Loucy (cell line): ENCODE results near the gene SPSB4.

Experiments
- H2AFZ ChIP-seq: fragments of 200-600 bp; sonication (generic); 2 replicates; pipeline ENCODE4 v1.6.0; 2016; ENCODE audit warnings: antibody characterized with exemption, mild to moderate bottlenecking, low read length, moderate library complexity
- H3F3A ChIP-seq: fragments of 200-600 bp; 2 replicates; pipeline ENCODE4 v1.6.0; 2016; ENCODE audit warnings: antibody characterized with exemption, low read depth, mild to moderate bottlenecking
- H3K27me3 ChIP-seq: fragments of 200-600 bp; sonication (generic); 2 replicates; pipeline ENCODE4 v1.6.1; 2014; ENCODE audit warnings: low read length, mild to moderate bottlenecking; ENCODE audit not compliant: insufficient read depth, poor library complexity, severe bottlenecking
- H3K36me3 ChIP-seq: fragments of 200-600 bp; sonication (generic); 2 replicates; pipeline ENCODE4 v1.6.1; 2016; ENCODE audit warnings: low read length; ENCODE audit not compliant: insufficient read depth
- H3K4me1 ChIP-seq: fragments of 200-600 bp; sonication (generic); 2 replicates; pipeline ENCODE4 v1.5.1; 2014; ENCODE audit warnings: low read length, mild to moderate bottlenecking; ENCODE audit not compliant: insufficient read depth, poor library complexity, severe bottlenecking
- H3K4me2 ChIP-seq: fragments of 200-600 bp; sonication (generic); 2 replicates; pipeline ENCODE4 v1.6.0; 2014; ENCODE audit warnings: antibody characterized with exemption, low read length, low read depth, mild to moderate bottlenecking; ENCODE audit not compliant: poor library complexity, severe bottlenecking
- H3K4me3 ChIP-seq: fragments of 200-600 bp; sonication (generic); 2 replicates; pipeline ENCODE4 v1.5.1; 2014; ENCODE audit warnings: low read length, mild to moderate bottlenecking, mixed read lengths; ENCODE audit not compliant: poor library complexity, severe bottlenecking
- H3K79me2 ChIP-seq: fragments of 200-600 bp; sonication (generic); 2 replicates; pipeline ENCODE4 v1.6.1; 2014; ENCODE audit warnings: low read length; ENCODE audit not compliant: insufficient read depth
- H3K9ac ChIP-seq: fragments of 200-600 bp; sonication (generic); 2 replicates; pipeline ENCODE4 v1.6.0; 2014; ENCODE audit warnings: mild to moderate bottlenecking, low read depth, low read length, moderate library complexity; ENCODE audit not compliant: poor library complexity, severe bottlenecking
- H3K9me2 ChIP-seq: fragments of 200-600 bp; sonication (generic); replicated peaks from 2 replicates; pipeline ENCODE4 v1.6.1; 2016; ENCODE audit warnings: low read depth, low read length, mixed read lengths
- H3K9me3 ChIP-seq: fragments of 200-600 bp; sonication (generic); 2 replicates; pipeline ENCODE4 v1.6.1; 2014; ENCODE audit warnings: mild to moderate bottlenecking, antibody characterized with exemption, low read length, low read depth; ENCODE audit not compliant: insufficient read depth
- H4K20me1 ChIP-seq: fragments of 200-600 bp; sonication (generic); 2 replicates; pipeline ENCODE4 v1.6.0; 2014; ENCODE audit warnings: antibody characterized with exemption, low read length, mild to moderate bottlenecking; ENCODE audit not compliant: insufficient read depth, poor library complexity, severe bottlenecking
- CTCF ChIP-seq: fragments of 200-600 bp; sonication (generic); conservative IDR thresholded peaks from 2 replicates; pipeline ENCODE4 v1.5.1; 2014; ENCODE audit warnings: mild to moderate bottlenecking, antibody characterized with exemption, low read length
- EZH2phosphoT487 ChIP-seq: fragments of 200-600 bp; IDR thresholded peaks from 2 replicates; pipeline ENCODE4 v1.6.1; 2018; ENCODE audit warnings: antibody characterized with exemption, mild to moderate bottlenecking, moderate library complexity, borderline replicate concordance

The SPSB4 gene

GRCh38 chr3:141152130-141152529 lies 101.0 kb downstream of the SPSB4 start:
- H3K4me1 ChIP-seq: no peaks in the 10 kb centered on the region
- H3K4me3 ChIP-seq: no peak overlapping the region
- no peaks in the 10 kb centered on the region for H3K9me2 ChIP-seq
- no peaks in the 10 kb centered on the region for H3K36me3 ChIP-seq
- no peak overlapping the region for H2AFZ ChIP-seq
- no peaks in the 10 kb centered on the region for H4K20me1 ChIP-seq
- no peak for TF ChIP-seq CTCF
- H3F3A ChIP-seq: no peaks in the 10 kb centered on the region
- H3K27me3 ChIP-seq: no peaks in the 10 kb centered on the region
- no peak overlapping the region for H3K9ac ChIP-seq
- no peaks in the 10 kb centered on the region for H3K9me3 ChIP-seq
- no peaks in the 10 kb centered on the region for H3K79me2 ChIP-seq
- no peak overlapping the region for H3K4me2 ChIP-seq

GRCh38 chr3:141152801-141153678 lies 101.9 kb downstream of the SPSB4 start:
- Histone ChIP-seq H3K27me3 (no peaks in the 10 kb centered on the region), H3F3A (no peaks in the 10 kb centered on the region), H3K4me3 (no peak overlapping the region), H4K20me1 (no peaks in the 10 kb centered on the region), H3K4me1 (no peaks in the 10 kb centered on the region), H3K4me2 (no peak overlapping the region), H3K9me2 (no peaks in the 10 kb centered on the region), H3K9ac (no peak overlapping the region), H3K36me3 (no peaks in the 10 kb centered on the region), H3K9me3 (no peaks in the 10 kb centered on the region), H2AFZ (no peak overlapping the region), H3K79me2 (no peaks in the 10 kb centered on the region)
- TF ChIP-seq CTCF: no peak
- TF ChIP-seq EZH2phosphoT487: no peak

GRCh38 chr3:141153679-141153966 lies 102.5 kb downstream of the SPSB4 start:
- Histone ChIP-seq H3K9ac (no peak overlapping the region), H3K4me1 (no peaks in the 10 kb centered on the region), H3K27me3 (no peaks in the 10 kb centered on the region), H3F3A (no peaks in the 10 kb centered on the region), H4K20me1 (no peaks in the 10 kb centered on the region), H2AFZ (no peak overlapping the region), H3K79me2 (no peaks in the 10 kb centered on the region), H3K9me2 (no peaks in the 10 kb centered on the region), H3K4me3 (no peak overlapping the region), H3K36me3 (no peaks in the 10 kb centered on the region), H3K9me3 (no peaks in the 10 kb centered on the region), H3K4me2 (no peak overlapping the region)
- no peak for TF ChIP-seq EZH2phosphoT487

- H3F3A ChIP-seq: no peaks in the 10 kb centered on the region
These were observed 113.7 kb downstream of the SPSB4 start for GRCh38 chr3:141164852-141165251.

More at GRCh38 chr3:141164852-141165251, 113.7 kb downstream of the SPSB4 start:
- no peaks in the 10 kb centered on the region for H3K9me2 ChIP-seq
- H3K4me1 ChIP-seq: no peaks in the 10 kb centered on the region
- no peak overlapping the region for H3K4me3 ChIP-seq
- no peaks in the 10 kb centered on the region for H3K36me3 ChIP-seq
- H3K4me2 ChIP-seq: no peak overlapping the region
- no peaks in the 10 kb centered on the region for H4K20me1 ChIP-seq
- no peak overlapping the region for H3K9ac ChIP-seq
- no peaks in the 10 kb centered on the region for H3K27me3 ChIP-seq
- no peak for TF ChIP-seq EZH2phosphoT487
- no peak for TF ChIP-seq CTCF
- H3K9me3 ChIP-seq: peaks cover 6% of the 10 kb centered on the region; the same call in 1 of the 2 replicates
- no peaks in the 10 kb centered on the region for H3K79me2 ChIP-seq
- no peak overlapping the region for H2AFZ ChIP-seq
